Loucy (cell line): ENCODE results near the gene DUSP6.

ENCODE experiments used
- H2AFZ ChIP-seq: fragments of 200-600 bp; sonication (generic); 2 replicates; pipeline ENCODE4 v1.6.0; 2016; ENCODE audit warnings: antibody characterized with exemption, mild to moderate bottlenecking, low read length, moderate library complexity
- H3F3A ChIP-seq: fragments of 200-600 bp; 2 replicates; pipeline ENCODE4 v1.6.0; 2016; ENCODE audit warnings: antibody characterized with exemption, low read depth, mild to moderate bottlenecking
- H3K27me3 ChIP-seq: fragments of 200-600 bp; sonication (generic); 2 replicates; pipeline ENCODE4 v1.6.1; 2014; ENCODE audit warnings: low read length, mild to moderate bottlenecking; ENCODE audit not compliant: insufficient read depth, poor library complexity, severe bottlenecking
- H3K36me3 ChIP-seq: fragments of 200-600 bp; sonication (generic); 2 replicates; pipeline ENCODE4 v1.6.1; 2016; ENCODE audit warnings: low read length; ENCODE audit not compliant: insufficient read depth
- H3K4me1 ChIP-seq: fragments of 200-600 bp; sonication (generic); 2 replicates; pipeline ENCODE4 v1.5.1; 2014; ENCODE audit warnings: low read length, mild to moderate bottlenecking; ENCODE audit not compliant: insufficient read depth, poor library complexity, severe bottlenecking
- H3K4me2 ChIP-seq: fragments of 200-600 bp; sonication (generic); 2 replicates; pipeline ENCODE4 v1.6.0; 2014; ENCODE audit warnings: antibody characterized with exemption, low read length, low read depth, mild to moderate bottlenecking; ENCODE audit not compliant: poor library complexity, severe bottlenecking
- H3K4me3 ChIP-seq: fragments of 200-600 bp; sonication (generic); 2 replicates; pipeline ENCODE4 v1.5.1; 2014; ENCODE audit warnings: low read length, mild to moderate bottlenecking, mixed read lengths; ENCODE audit not compliant: poor library complexity, severe bottlenecking
- H3K79me2 ChIP-seq: fragments of 200-600 bp; sonication (generic); 2 replicates; pipeline ENCODE4 v1.6.1; 2014; ENCODE audit warnings: low read length; ENCODE audit not compliant: insufficient read depth
- H3K9ac ChIP-seq: fragments of 200-600 bp; sonication (generic); 2 replicates; pipeline ENCODE4 v1.6.0; 2014; ENCODE audit warnings: mild to moderate bottlenecking, low read depth, low read length, moderate library complexity; ENCODE audit not compliant: poor library complexity, severe bottlenecking
- H3K9me2 ChIP-seq: fragments of 200-600 bp; sonication (generic); replicated peaks from 2 replicates; pipeline ENCODE4 v1.6.1; 2016; ENCODE audit warnings: low read depth, low read length, mixed read lengths
- H3K9me3 ChIP-seq: fragments of 200-600 bp; sonication (generic); 2 replicates; pipeline ENCODE4 v1.6.1; 2014; ENCODE audit warnings: mild to moderate bottlenecking, antibody characterized with exemption, low read length, low read depth; ENCODE audit not compliant: insufficient read depth
- H4K20me1 ChIP-seq: fragments of 200-600 bp; sonication (generic); 2 replicates; pipeline ENCODE4 v1.6.0; 2014; ENCODE audit warnings: antibody characterized with exemption, low read length, mild to moderate bottlenecking; ENCODE audit not compliant: insufficient read depth, poor library complexity, severe bottlenecking
- EZH2phosphoT487 ChIP-seq: fragments of 200-600 bp; IDR thresholded peaks from 2 replicates; pipeline ENCODE4 v1.6.1; 2018; ENCODE audit warnings: antibody characterized with exemption, mild to moderate bottlenecking, moderate library complexity, borderline replicate concordance
- TF ChIP-seq, protein P1 (sequence below): fragments of 200-600 bp; sonication (generic); conservative IDR thresholded peaks from 2 replicates; pipeline ENCODE4 v1.5.1; 2014; ENCODE audit warnings: mild to moderate bottlenecking, antibody characterized with exemption, low read length

The DUSP6 gene

DNA sequence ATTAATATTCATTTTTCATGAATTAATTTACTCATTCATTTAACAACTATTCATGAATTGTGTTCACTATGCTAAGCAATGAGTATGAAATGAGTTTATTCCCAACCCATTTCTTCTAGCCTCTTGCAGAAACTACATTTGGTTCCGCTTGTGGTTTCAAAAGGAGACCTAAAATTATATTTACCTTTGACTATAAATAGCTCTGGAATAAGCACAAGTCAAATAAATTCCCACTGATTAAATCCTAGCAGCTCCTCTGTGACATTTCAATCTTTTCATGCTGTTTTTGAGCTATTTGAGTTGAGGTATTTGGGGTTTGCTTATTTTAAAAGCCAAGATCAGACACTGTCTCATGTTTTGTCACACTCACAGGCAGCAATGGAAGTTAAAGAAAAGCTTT, 46.9 kb downstream of the DUSP6 start:
- Histone ChIP-seq H3K36me3 (no peaks in the 10 kb centered on the region), H3K4me1 (peaks cover 14% of the 10 kb centered on the region), H2AFZ (no peak overlapping the region), H3K9ac (no peak overlapping the region), H3K79me2 (no peaks in the 10 kb centered on the region), H3K27me3 (no peaks in the 10 kb centered on the region), H3K9me3 (no peaks in the 10 kb centered on the region), H3K9me2 (no peaks in the 10 kb centered on the region), H3K4me2 (no peak overlapping the region), H3K4me3 (no peak overlapping the region), H4K20me1 (no peaks in the 10 kb centered on the region), H3F3A (no peaks in the 10 kb centered on the region)
- TF ChIP-seq, protein P1, sequence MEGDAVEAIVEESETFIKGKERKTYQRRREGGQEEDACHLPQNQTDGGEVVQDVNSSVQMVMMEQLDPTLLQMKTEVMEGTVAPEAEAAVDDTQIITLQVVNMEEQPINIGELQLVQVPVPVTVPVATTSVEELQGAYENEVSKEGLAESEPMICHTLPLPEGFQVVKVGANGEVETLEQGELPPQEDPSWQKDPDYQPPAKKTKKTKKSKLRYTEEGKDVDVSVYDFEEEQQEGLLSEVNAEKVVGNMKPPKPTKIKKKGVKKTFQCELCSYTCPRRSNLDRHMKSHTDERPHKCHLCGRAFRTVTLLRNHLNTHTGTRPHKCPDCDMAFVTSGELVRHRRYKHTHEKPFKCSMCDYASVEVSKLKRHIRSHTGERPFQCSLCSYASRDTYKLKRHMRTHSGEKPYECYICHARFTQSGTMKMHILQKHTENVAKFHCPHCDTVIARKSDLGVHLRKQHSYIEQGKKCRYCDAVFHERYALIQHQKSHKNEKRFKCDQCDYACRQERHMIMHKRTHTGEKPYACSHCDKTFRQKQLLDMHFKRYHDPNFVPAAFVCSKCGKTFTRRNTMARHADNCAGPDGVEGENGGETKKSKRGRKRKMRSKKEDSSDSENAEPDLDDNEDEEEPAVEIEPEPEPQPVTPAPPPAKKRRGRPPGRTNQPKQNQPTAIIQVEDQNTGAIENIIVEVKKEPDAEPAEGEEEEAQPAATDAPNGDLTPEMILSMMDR, result no peak
- no peak for TF ChIP-seq EZH2phosphoT487

DNA sequence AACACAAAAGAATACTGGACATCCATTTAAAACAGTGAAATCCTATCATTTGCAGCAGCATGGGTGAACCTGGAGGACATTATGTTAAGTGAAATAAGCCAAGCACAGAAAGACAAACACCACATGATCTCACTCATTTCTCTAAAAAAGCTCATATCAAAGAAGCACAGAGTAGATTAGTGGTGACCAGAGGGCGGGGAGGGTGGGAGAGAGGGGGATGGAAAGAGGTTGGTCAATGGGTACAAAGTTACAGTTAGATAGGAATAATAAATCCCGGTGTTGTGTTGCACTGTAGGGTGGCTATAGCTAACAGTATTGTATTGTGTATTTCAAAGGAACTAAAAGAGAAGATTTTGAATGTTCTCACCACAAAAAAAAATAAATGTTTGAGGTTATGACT, 52.4 kb downstream of the DUSP6 start:
- Histone ChIP-seq H3K27me3 (no peaks in the 10 kb centered on the region), H3K9me3 (no peaks in the 10 kb centered on the region), H4K20me1 (no peaks in the 10 kb centered on the region), H3K4me3 (no peak overlapping the region), H3K36me3 (no peaks in the 10 kb centered on the region), H3K4me1 (peaks cover 3% of the 10 kb centered on the region), H3K9ac (no peak overlapping the region), H3K4me2 (no peak overlapping the region), H3K79me2 (no peaks in the 10 kb centered on the region), H3K9me2 (no peaks in the 10 kb centered on the region), H3F3A (no peaks in the 10 kb centered on the region), H2AFZ (no peak overlapping the region)
- TF ChIP-seq, protein P1, result no peak
- TF ChIP-seq EZH2phosphoT487, result no peak

DNA sequence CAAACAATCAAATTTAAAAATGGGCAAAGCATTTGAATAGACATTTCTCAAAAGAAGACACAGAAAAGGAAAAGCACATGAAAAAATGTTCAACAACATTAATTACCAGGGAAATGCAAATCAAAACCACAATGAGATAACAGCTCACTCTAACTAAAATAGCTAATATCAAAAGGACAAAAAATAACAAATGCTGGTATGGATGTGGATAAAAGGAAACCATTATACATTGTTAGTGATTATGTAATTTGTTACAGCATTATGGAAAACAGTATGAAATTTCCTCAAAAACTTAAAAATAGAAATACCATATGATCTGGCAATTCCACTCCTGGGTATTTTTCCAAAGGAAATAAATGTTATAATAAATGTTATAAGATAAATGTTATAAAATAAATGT, 52.9 kb downstream of the DUSP6 start:
- Histone ChIP-seq H3K36me3 (no peaks in the 10 kb centered on the region), H3K4me3 (no peak overlapping the region), H3K4me2 (no peak overlapping the region), H3K9me2 (no peaks in the 10 kb centered on the region), H3K9me3 (no peaks in the 10 kb centered on the region), H3K79me2 (no peaks in the 10 kb centered on the region), H3K9ac (no peak overlapping the region), H3F3A (no peaks in the 10 kb centered on the region), H3K27me3 (no peaks in the 10 kb centered on the region), H3K4me1 (peaks cover 3% of the 10 kb centered on the region), H2AFZ (no peak overlapping the region), H4K20me1 (no peaks in the 10 kb centered on the region)
- TF ChIP-seq, protein P1, result no peak
